ENCODE measurements around the gene ZNF664. TPM values are rescaled to one million over a fixed set of nuclear protein-coding genes. Genes with fewer than 3 reads are reported as not detected.

ZNF664 gene
- total and polyA plus RNA-seq, 9 of the 15 experiments (the other 6 are each of a cell fraction or from before 2014, with no cell fraction given) = 3.3 to 101 (median 63.6) TPM

DNA sequence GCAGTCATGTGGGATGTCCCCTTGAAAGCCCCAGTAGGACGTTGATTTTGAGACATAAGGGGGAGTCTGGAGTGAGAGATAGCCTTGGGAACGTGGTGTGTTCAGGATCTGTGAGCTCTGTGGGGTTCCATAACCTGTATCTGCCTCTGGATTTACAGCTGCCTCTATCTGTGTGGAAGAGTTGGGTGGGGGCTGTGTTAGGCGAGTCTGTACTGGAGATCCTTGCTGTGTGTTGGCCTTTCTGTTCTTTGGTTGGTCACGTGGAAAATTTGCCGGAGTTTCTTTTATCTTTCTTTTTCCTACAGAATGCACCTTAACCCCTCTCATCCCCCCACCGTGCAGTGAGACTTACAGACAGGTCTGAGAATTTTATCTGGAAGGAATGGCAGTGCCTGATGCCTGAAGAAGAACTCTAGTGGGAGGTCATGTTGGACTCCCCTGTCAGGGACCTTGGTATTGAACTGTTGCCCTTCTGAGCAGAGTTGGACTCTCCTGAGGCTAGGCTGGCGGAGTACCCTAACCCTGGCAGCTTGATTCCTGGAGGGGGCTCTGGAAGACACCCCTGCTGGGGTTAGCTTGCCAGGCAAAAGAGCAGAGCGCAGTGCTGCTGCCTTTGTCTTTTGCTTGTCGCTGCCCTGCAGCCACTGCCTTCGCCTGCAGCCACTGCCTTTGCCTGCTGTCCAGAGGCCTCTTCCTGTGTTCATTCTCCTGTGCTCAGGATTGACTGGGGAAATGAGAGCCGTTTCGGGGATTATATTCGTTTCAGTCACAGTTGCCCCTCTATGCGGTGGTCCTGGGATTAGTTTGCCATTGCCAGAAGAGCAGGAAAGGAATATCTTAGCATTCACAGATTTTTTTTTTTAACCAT lies 34.1 kb downstream of the ZNF664 start:
- Histone ChIP-seq H3K4me1 (replicated peaks in 1 of 2; ENCODE audit: control insufficient read depth in 2 of 2, insufficient read depth in 2 of 2, low read length in 2 of 2) (peaks cover 11 to 16% of the 10 kb centered on the region in 2 experiments; a peak in 4 of 5 replicates), H3K9me3 (replicated peaks; ENCODE audit: control insufficient read depth, insufficient read depth, low read depth, low read length) (no peaks in the 10 kb centered on the region), H4K20me1 (replicated peaks; ENCODE audit: control insufficient read depth, insufficient read depth, low read length) (peaks cover 12% of the 10 kb centered on the region), H3K27ac (ENCODE audit: extremely low read depth, low read depth, low read length) (no peak overlapping the region), H3K27me3 (ENCODE audit: control insufficient read depth in 2 of 2, insufficient read depth in 2 of 2, low read length in 2 of 2) (no peaks in the 10 kb centered on the region), H3K4me3 (no peak overlapping the region), H3K4me2 (ENCODE audit: insufficient read depth, low read length) (peak overlapping the region; percentile 38; the same call in 1 of the 2 replicates), H3K9ac (ENCODE audit: insufficient read depth in 1 of 2, low read depth in 2 of 2, low read length in 2 of 2) (peak overlapping the region in 1 of 2 experiments; percentile 43; a peak in 2 of 4 replicates), H3K36me3 (ENCODE audit: control insufficient read depth, insufficient read depth, low read length) (peaks cover 45% of the 10 kb centered on the region), H2AFZ (ENCODE audit: low read depth, low read length) (no peak overlapping the region), H3K9me1 (ENCODE audit: control insufficient read depth, insufficient read depth, low read length) (no peaks in the 10 kb centered on the region), H3K79me2 (ENCODE audit: control insufficient read depth, insufficient read depth, low read length) (no peaks in the 10 kb centered on the region; the same call in 2 of the 3 replicates)
- FAIRE-seq (no peak), DNase-seq (ENCODE audit: extremely low read depth in 1 of 4, low spot score in 3 of 4) (peak; percentile 36 to 66 (median 55)), ATAC-seq (peak; percentile 84)
- ChIA-PET CTCF (ENCODE audit: low intra/inter-chr PET ratio) (no interaction called here), POLR2A (interaction anchor here (0.5 to 1.1 kb wide), 6 partner anchors 8 to 178 kb away, joined by 3 to 5 read pairs (median 3); no protein-coding TSS in a partner anchor)
- intact Hi-C loops (cut with micrococcal nuclease) (no loop called here), in situ Hi-C loops (cut with MboI) (no loop called here)
- no TSS peak for BruUV-seq (replicated peaks)
- TF ChIP-seq HCFC1 (IDR thresholded peaks at IDR 0.05; ENCODE audit: low read depth, low read length) = no peak
- TF ChIP-seq, protein P1, sequence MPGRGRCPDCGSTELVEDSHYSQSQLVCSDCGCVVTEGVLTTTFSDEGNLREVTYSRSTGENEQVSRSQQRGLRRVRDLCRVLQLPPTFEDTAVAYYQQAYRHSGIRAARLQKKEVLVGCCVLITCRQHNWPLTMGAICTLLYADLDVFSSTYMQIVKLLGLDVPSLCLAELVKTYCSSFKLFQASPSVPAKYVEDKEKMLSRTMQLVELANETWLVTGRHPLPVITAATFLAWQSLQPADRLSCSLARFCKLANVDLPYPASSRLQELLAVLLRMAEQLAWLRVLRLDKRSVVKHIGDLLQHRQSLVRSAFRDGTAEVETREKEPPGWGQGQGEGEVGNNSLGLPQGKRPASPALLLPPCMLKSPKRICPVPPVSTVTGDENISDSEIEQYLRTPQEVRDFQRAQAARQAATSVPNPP (IDR thresholded peaks at IDR 0.05; ENCODE audit: borderline replicate concordance, insufficient read depth, insufficient read length) = no peak
- TF ChIP-seq MYC (IDR thresholded peaks at IDR 0.05; ENCODE audit: low read depth, low read length) = no peak
- no peak for TF ChIP-seq MYC (CRISPR knock-in tag; IDR thresholded peaks at IDR 0.05; ENCODE audit: borderline replicate concordance, low read depth)
- TF ChIP-seq ZNF507 (tag; conservative IDR thresholded peaks at IDR 0.05) = no peak
- TF ChIP-seq HNRNPUL1 (IDR thresholded peaks at IDR 0.05; ENCODE audit: low read length) = no peak
- TF ChIP-seq, protein P2, sequence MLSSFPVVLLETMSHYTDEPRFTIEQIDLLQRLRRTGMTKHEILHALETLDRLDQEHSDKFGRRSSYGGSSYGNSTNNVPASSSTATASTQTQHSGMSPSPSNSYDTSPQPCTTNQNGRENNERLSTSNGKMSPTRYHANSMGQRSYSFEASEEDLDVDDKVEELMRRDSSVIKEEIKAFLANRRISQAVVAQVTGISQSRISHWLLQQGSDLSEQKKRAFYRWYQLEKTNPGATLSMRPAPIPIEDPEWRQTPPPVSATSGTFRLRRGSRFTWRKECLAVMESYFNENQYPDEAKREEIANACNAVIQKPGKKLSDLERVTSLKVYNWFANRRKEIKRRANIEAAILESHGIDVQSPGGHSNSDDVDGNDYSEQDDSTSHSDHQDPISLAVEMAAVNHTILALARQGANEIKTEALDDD (IDR thresholded peaks at IDR 0.05) = no peak
- TF ChIP-seq, protein P3, sequence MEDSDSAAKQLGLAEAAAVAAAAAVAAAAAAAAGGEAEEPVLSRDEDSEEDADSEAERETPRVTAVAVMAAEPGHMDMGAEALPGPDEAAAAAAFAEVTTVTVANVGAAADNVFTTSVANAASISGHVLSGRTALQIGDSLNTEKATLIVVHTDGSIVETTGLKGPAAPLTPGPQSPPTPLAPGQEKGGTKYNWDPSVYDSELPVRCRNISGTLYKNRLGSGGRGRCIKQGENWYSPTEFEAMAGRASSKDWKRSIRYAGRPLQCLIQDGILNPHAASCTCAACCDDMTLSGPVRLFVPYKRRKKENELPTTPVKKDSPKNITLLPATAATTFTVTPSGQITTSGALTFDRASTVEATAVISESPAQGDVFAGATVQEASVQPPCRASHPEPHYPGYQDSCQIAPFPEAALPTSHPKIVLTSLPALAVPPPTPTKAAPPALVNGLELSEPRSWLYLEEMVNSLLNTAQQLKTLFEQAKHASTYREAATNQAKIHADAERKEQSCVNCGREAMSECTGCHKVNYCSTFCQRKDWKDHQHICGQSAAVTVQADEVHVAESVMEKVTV (CRISPR knock-in tag; IDR thresholded peaks at IDR 0.05) = no peak
- TF ChIP-seq FIP1L1 (IDR thresholded peaks at IDR 0.05; ENCODE audit: low read depth, low read length, poor library complexity, severe bottlenecking) = no peak
- no peak for TF ChIP-seq NCOA6 (IDR thresholded peaks at IDR 0.05)
- TF ChIP-seq POLR2H (tag; IDR thresholded peaks at IDR 0.05; ENCODE audit: low read depth) = no peak
- TF ChIP-seq, protein P4, sequence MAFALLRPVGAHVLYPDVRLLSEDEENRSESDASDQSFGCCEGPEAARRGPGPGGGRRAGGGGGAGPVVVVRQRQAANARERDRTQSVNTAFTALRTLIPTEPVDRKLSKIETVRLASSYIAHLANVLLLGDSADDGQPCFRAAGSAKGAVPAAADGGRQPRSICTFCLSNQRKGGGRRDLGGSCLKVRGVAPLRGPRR (CRISPR knock-in tag; IDR thresholded peaks at IDR 0.05) = no peak
- peak; percentile 52 for TF ChIP-seq CBFA2T2 (conservative IDR thresholded peaks at IDR 0.05)
- TF ChIP-seq MYBL2 (IDR thresholded peaks at IDR 0.05; ENCODE audit: low read depth) = no peak
- TF ChIP-seq MYBL2 (CRISPR knock-in tag; IDR thresholded peaks at IDR 0.05; ENCODE audit: borderline replicate concordance) = no peak
- TF ChIP-seq CBFA2T3 (IDR thresholded peaks at IDR 0.05) = peak; percentile 69
- 0 out of 4 replicates have a peak, but pooled peaks of 1 of the 2 experiments have one; percentile 14 for TF ChIP-seq KDM1A (IDR thresholded peaks at IDR 0.05)
- WGBS (ENCODE audit: insufficient coverage, low coverage, missing lambda C conversion rate) = 45% methylated on average over 14 of the region's 14 CpGs
